Parathyroid adenoma (tissue), 2 donors: Measurements from ENCODE around the gene CLRN2.

Source experiments
- H2AFZ ChIP-seq: fragments of 300-600 bp; sonication (generic); one replicate; pipeline ENCODE4 v1.7.0; 2017; ENCODE audit warnings: antibody characterized with exemption, mild to moderate bottlenecking
- H3K27ac ChIP-seq: fragments of 300-600 bp; sonication (generic); one replicate; pipeline ENCODE4 v1.7.0; 2017
- H3K27me3 ChIP-seq: fragments of 300-600 bp; sonication (generic); one replicate; pipeline ENCODE4 v1.7.0; 2017; ENCODE audit warnings: low read length; ENCODE audit not compliant: control insufficient read depth, insufficient read depth
- H3K36me3 ChIP-seq: fragments of 300-600 bp; sonication (generic); one replicate; pipeline ENCODE4 v1.7.0; 2017; ENCODE audit warnings: low read length; ENCODE audit not compliant: control insufficient read depth, insufficient read depth
- H3K4me1 ChIP-seq: fragments of 300-600 bp; sonication (generic); one replicate; pipeline ENCODE4 v1.7.0; 2017; ENCODE audit warnings: control low read depth
- H3K4me2 ChIP-seq: fragments of 300-600 bp; sonication (generic); one replicate; pipeline ENCODE4 v1.7.0; 2017; ENCODE audit warnings: low read length
- H3K4me3 ChIP-seq: fragments of 300-600 bp; sonication (generic); one replicate; pipeline ENCODE4 v1.7.0; 2017; ENCODE audit warnings: low read depth, low read length
- H3K79me2 ChIP-seq: fragments of 300-600 bp; sonication (generic); one replicate; pipeline ENCODE4 v1.7.0; 2017; ENCODE audit warnings: control low read depth
- H3K9ac ChIP-seq: fragments of 300-600 bp; sonication (generic); one replicate; pipeline ENCODE4 v1.7.0; 2017; ENCODE audit warnings: mild to moderate bottlenecking
- H3K9me3 ChIP-seq: fragments of 300-600 bp; sonication (generic); one replicate; pipeline ENCODE4 v1.7.0; 2017; ENCODE audit warnings: low read length; ENCODE audit not compliant: control insufficient read depth
- CTCF ChIP-seq: fragments of 300-600 bp; sonication (generic); IDR thresholded peaks from one replicate; pipeline ENCODE4 v1.7.0; 2017; ENCODE audit warnings: antibody characterized with exemption, mild to moderate bottlenecking
- donor health status: primary hyperparathyroidism.

The CLRN2 gene

DNA sequence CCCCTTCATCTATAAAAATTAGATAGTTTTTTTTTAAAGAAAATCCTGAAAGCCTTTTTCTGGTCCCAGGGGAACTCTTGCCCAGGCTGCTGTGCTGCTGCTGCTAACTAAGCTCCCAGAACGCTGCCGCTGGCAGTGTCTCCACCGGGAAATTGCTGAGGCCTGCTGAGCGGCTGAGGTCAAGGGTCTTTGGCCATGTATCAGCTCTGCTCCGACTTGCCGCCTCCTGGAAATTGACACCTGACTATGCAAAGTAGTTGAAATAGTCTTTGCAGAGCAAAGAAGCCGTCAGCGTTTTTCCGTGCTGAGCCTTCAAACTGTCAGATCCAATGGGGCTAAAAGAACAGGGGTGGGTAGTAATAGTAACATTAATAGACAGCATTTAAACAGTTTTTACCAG, 3.9 kb upstream of the CLRN2 start:
- peaks cover 3% of the 10 kb centered on the region for H3K4me1 ChIP-seq
- TF ChIP-seq CTCF: no peak
- peak overlapping the region; percentile 90 for H2AFZ ChIP-seq
- peak overlapping the region; percentile 70 for H3K27ac ChIP-seq
- no peaks in the 10 kb centered on the region for H3K9me3 ChIP-seq
- peak overlapping the region; percentile 71 for H3K4me3 ChIP-seq
- no peak overlapping the region for H3K9ac ChIP-seq
- no peaks in the 10 kb centered on the region for H3K27me3 ChIP-seq
- peak overlapping the region; percentile 83 for H3K4me2 ChIP-seq
- no peaks in the 10 kb centered on the region for H3K36me3 ChIP-seq
- H3K79me2 ChIP-seq: no peaks in the 10 kb centered on the region

GRCh38 chr4:17511509-17511949, 3.4 kb upstream of the CLRN2 start:
- peak overlapping the region; percentile 71 for H3K4me3 ChIP-seq

DNA sequence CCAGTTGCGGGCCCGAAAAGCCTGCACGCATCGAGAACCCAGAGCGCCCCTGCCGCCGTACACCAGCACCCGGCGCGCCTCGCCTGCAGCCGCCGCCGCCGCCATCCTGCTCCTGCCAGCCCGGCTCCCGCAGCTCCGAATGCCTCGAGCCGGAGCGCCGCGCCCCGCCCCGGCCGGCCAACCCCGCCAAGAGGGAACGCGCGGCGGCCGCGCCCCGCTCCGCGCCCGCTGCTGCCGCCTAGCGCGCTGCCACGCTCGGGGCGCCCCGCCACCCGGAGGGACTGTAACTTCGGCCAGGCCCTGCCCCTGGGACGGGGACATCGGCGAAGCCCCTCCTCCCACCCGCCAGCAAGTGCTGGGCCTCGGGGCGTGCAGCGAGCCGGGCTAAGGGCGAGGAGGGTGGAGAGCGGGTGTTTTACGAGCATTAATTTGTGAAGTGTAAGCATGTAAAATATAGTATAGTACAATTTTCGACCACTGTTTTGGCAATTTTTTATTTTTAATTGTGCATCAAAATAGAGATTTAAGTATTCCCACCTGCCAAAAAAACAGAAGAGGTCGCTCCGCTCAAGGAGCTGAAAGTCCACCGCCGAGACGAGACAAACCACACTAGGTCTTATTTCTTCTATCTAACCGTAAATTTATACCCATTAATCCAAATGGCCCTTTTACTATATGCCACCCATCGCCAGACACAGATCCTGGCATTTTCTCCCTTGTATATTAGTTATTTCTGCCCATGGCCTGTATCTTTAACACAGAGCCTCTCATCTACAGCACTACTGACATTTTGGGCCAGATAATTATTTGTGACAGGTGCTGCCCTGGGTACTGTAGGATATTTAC, 2.8 kb upstream of the CLRN2 start, which contains the start of gene QDPR:
Gene QDPR (minus strand): TSS at position 141 of the 846 bp plus-strand sequence. CDS start 36 bp downstream, at position 105.
- H3K9ac ChIP-seq: peak within 1 kb of the TSS; percentile 6

More at GRCh38 chr4:17511509-17511949, 3.4 kb upstream of the CLRN2 start:
- no peaks in the 10 kb centered on the region for H3K79me2 ChIP-seq
- peaks cover 3% of the 10 kb centered on the region for H3K4me1 ChIP-seq
- peak overlapping the region; percentile 90 for H2AFZ ChIP-seq
- H3K4me2 ChIP-seq: peak overlapping the region; percentile 83
- peak overlapping the region; percentile 6 for H3K9ac ChIP-seq
- TF ChIP-seq CTCF: no peak
- no peaks in the 10 kb centered on the region for H3K36me3 ChIP-seq
- peak overlapping the region; percentile 70 for H3K27ac ChIP-seq
- no peaks in the 10 kb centered on the region for H3K9me3 ChIP-seq
- no peaks in the 10 kb centered on the region for H3K27me3 ChIP-seq

GRCh38 chr4:17512973-17513665, 1.8 kb upstream of the CLRN2 start:
- H3K4me1 ChIP-seq: peaks cover 3% of the 10 kb centered on the region
- no peaks in the 10 kb centered on the region for H3K9me3 ChIP-seq
- no peak overlapping the region for H3K27ac ChIP-seq
- TF ChIP-seq CTCF: no peak
- no peaks in the 10 kb centered on the region for H3K79me2 ChIP-seq
- no peak overlapping the region for H3K4me3 ChIP-seq
- H3K9ac ChIP-seq: no peak overlapping the region
- H3K4me2 ChIP-seq: no peak overlapping the region
- no peaks in the 10 kb centered on the region for H3K36me3 ChIP-seq
- H3K27me3 ChIP-seq: no peaks in the 10 kb centered on the region
- H2AFZ ChIP-seq: peak overlapping the region; percentile 80

More for the DNA sequence above, 2.8 kb upstream of the CLRN2 start, which contains the start of gene QDPR:
- Histone ChIP-seq H3K36me3 (no peaks in the 10 kb centered on the region), H3K79me2 (no peaks in the 10 kb centered on the region), H3K27ac (peak within 1 kb of the TSS; percentile 70), H3K4me2 (peak within 1 kb of the TSS; percentile 83), H2AFZ (peak within 1 kb of the TSS; percentile 90), H3K4me3 (peak within 1 kb of the TSS; percentile 71), H3K9me3 (no peaks in the 10 kb centered on the region), H3K4me1 (peaks cover 3% of the 10 kb centered on the region), H3K27me3 (no peaks in the 10 kb centered on the region)
- peak; percentile 6 for TF ChIP-seq CTCF
